GM12865 (cell line): ENCODE measurements around the gene ARHGAP9.
"Not testable (repeated sequence)": the region's sequence is repeated elsewhere in the genome, so short reads cannot be mapped to it uniquely, and the experiment has no call there.

Source experiments
- DNase-seq: peaks from one replicate; pipeline ENCODE4 v3.0.0; 2010; ENCODE audit warnings: low read depth
- H3K4me3 ChIP-seq: 2 replicates; pipeline ENCODE4 v1.5.1; 2011; ENCODE audit warnings: mild to moderate bottlenecking, low read depth, low read length, control low read depth
- TF ChIP-seq, protein P1 (sequence below): IDR thresholded peaks from 2 replicates; pipeline ENCODE4 v1.5.1; 2011; ENCODE audit warnings: low read length, control low read depth, low read depth, inconsistent platforms; ENCODE audit not compliant: insufficient read depth; ENCODE audit errors: missing control alignments

Gene ARHGAP9

DNA sequence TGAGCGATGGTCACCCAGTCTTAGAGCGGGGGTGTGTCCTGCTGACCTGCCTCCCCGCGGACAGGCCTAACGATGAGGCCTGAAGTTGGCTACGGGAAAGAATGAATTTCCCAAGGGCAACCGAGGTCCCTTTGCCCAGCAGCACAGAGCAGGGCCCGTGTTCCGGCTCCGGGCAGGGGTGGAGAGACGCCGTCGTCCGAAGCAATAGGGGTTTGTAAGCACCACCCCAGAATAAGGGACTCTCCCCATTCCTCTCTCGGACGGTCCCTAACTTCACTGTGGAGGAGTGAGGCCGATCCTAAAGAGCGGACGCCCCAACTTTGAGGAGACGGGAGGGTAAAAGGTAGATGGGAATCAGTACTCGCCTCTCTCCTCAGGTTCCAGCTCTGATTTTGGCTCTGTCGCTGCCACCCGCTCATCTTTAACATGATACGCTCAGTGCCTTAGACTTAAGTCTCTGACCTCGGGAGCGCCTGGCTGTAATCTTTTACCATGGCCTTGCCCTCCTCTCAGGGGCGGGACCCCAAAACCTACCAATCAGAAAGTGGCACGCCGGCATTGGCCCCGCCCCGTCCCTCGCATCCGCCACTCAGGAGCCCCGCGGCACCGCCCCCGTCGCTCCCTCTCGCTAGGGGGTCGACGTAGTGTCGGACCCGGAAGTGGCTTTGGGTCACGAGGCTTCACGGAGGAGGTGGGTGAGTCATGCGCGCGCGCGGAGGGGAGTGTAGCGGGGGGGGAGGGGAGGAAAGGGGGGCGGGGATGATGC is 40.6 kb upstream of the ARHGAP9 start, which contains the start of gene DDIT3:
Gene DDIT3, minus strand, starts transcription at position 462 of the 766 bp plus-strand sequence. CDS start 3,108 bp downstream, outside the sequence.
- peak; percentile 100 for DNase-seq
- TF ChIP-seq, protein P1, sequence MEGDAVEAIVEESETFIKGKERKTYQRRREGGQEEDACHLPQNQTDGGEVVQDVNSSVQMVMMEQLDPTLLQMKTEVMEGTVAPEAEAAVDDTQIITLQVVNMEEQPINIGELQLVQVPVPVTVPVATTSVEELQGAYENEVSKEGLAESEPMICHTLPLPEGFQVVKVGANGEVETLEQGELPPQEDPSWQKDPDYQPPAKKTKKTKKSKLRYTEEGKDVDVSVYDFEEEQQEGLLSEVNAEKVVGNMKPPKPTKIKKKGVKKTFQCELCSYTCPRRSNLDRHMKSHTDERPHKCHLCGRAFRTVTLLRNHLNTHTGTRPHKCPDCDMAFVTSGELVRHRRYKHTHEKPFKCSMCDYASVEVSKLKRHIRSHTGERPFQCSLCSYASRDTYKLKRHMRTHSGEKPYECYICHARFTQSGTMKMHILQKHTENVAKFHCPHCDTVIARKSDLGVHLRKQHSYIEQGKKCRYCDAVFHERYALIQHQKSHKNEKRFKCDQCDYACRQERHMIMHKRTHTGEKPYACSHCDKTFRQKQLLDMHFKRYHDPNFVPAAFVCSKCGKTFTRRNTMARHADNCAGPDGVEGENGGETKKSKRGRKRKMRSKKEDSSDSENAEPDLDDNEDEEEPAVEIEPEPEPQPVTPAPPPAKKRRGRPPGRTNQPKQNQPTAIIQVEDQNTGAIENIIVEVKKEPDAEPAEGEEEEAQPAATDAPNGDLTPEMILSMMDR, result no peak
- H3K4me3 ChIP-seq, result peak within 1 kb of the TSS; percentile 74

DNA sequence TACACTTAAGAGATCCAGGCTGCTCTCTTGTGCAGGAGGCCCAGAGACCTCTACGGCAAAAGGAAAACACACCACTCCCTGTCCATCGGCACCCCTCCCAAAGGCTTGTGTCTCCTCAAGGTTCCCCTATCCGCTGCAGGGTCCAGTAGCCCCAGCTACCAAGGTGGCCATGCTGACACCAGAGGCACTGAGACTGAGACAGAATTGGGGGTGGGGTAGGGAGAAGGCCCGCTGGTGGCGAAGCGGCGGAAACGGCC is 40.1 kb upstream of the ARHGAP9 start:
- DNase-seq, result peak; percentile 72
- peak overlapping the region; percentile 74 for H3K4me3 ChIP-seq
- TF ChIP-seq, protein P1, result no peak

DNA sequence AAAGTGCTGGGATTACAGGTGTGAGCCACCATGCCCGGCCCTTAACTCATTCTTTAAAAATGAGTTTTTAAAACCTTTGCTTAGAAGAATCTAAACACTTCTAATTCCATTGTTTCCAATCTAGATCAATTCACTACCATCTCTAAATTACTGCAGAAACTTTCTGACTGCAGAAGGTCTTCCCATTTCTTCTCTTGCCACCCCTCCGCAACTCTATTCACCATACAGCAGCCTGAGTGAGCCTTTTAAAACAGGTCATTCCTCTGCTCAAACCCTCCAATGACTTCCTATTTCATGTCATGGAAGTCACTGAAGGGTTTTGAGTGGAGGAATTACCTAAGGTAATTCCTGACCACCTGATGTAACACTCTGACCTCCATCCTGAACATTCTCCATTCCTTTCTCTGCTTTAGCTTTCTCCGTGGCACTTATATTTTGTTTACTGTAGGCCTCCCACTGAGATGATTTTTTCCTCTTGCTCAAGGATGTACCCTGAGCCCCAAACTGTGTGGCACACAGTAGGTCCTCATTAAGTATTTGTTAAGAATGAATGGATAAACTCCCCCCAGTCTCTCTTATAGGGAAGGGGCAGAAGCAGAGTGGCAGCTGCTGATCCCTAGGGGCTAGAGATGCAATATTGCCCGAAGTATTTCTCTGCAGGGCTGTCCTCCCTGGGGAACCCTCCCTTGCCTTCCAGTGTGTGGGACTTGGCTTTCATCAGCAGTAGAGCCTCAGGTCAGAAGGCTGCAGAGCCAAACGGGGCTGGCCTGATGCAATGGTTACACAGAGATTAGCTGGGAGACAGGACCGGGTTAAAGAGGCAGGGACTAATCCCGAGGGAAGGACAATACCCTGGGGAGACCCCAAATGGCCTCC is 39.5 kb upstream of the ARHGAP9 start:
- TF ChIP-seq, protein P1, result no peak
- H3K4me3 ChIP-seq, result peak overlapping the region; percentile 74
- no peak for DNase-seq

DNA sequence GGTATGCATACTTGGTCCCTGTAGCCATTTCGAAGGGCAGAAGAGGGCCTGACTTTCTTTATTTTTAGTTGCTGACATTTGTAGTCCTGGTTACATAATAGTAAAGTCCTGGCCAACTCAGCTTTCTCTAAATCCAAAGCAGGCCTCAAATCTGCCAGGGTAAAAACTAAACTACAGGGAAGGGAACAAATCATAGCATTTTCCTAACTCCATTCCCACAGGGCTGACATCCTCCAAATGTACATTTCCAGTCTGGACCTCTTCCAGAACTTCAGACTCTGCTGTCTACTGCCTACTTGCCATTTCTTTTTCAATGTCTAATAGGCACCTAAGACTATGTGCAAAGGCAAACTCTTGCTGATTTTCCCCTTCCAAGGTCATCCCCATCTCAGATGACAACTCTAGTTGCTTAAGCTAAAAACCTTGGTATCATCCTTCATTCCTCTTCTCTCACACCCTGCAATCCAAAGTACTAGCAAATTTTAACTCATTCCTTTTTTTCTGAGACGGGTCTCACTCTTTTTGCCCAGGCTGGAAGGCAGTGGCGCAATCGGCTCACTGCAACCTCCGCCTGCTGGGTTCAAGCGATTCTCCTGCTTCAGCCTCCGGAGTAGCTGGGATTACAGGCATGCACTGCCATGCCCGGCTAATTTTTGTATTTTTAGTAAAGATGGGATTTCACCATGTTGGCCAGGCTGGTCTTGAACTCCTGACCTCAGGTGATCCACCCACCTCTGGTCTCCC is 38.7 kb upstream of the ARHGAP9 start:
- no peak for DNase-seq
- TF ChIP-seq, protein P1, result no peak
- no peak overlapping the region; the same call in 1 of the 2 replicates for H3K4me3 ChIP-seq

DNA sequence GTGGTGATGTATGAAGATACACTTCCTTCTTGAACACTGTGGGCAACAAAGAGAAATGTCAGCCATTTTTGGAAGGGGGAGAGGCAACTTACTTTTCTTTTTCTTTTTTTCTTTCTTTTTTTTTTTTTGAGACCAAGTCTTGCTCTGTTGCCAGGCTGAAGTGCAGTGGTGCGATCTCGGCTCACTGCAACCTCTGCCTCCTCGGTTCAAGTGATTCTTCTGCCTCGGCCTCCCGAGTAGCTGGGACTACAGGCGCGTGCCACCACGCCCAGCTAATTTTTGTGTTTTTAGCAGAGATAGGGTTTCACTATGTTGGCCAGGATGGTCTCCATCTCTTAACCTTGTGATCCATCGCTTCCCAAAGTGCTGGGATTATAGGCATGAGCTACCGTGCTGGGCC is 38.1 kb upstream of the ARHGAP9 start:
- not testable (repeated sequence) for H3K4me3 ChIP-seq, DNase-seq

DNA sequence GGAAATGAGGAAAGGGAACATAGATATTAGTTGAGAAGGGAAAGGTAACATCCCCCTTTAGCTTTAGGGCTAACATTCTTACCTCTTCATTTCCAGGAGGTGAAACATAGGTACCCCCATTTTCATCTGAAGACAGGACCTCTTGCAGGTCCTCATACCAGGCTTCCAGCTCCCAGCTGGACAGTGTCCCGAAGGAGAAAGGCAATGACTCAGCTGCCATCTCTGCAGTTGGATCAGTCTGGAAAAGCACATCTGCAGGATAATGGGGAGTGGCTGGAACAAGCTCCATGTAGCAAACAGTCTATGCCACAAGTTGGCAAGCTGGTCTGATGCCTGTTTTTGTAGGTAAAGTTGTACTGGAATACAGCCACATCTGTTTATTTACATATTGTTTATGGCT is 37.5 kb upstream of the ARHGAP9 start:
- DNase-seq, result no peak
- H3K4me3 ChIP-seq, result no peak overlapping the region

More for the DNA sequence above, 37.5 kb upstream of the ARHGAP9 start:
- TF ChIP-seq, protein P1, result no peak
